Gastrocnemius medialis (tissue), 4 donors: ENCODE results near the gene MAPK11. TPM values are rescaled to one million over a fixed set of nuclear protein-coding genes. Genes with fewer than 3 reads are reported as not detected.

ENCODE experiments used
- ATAC-seq, 2 donors: fragments of 150-250 bp; one replicate each; pipeline ENCODE4 v1.9.1; 2016
- DNase-seq, 2 donors: peaks; one replicate each; pipeline ENCODE4 v3.0.0-alpha.2; 2019
- H3K27ac ChIP-seq, 4 donors: fragments of 200-600 bp; sonication (generic); 1 replicate in 1 of 4; 2 replicates in 3 of 4; pipeline ENCODE4 v1.5.1; 2016 to 2018; ENCODE audit warnings: mild to moderate bottlenecking in 2 of 4, moderate library complexity in 1 of 4
- H3K27me3 ChIP-seq, 3 donors: fragments of 200-600 bp; sonication (generic) in 2 of 3; 1 replicate in 1 of 3; 2 replicates in 2 of 3; pipeline versions ENCODE4 v1.5.1 to v1.6.0; 2016 to 2019; ENCODE audit warnings: mild to moderate bottlenecking in 1 of 3, moderate library complexity in 1 of 3
- H3K36me3 ChIP-seq, 2 donors: fragments of 200-600 bp; sonication (generic) in 1 of 2; one replicate each; pipeline ENCODE4 v1.5.1; 2017 to 2018
- H3K4me1 ChIP-seq, 2 donors: fragments of 200-600 bp; sonication (generic) in 1 of 2; one replicate each; pipeline ENCODE4 v1.5.1; 2016 to 2017; ENCODE audit warnings: mild to moderate bottlenecking in 2 of 2
- H3K4me3 ChIP-seq, 4 donors: fragments of 200-600 bp; sonication (generic) in 3 of 4; 1 replicate in 1 of 4; 2 replicates in 3 of 4; pipeline ENCODE4 v1.5.1; 2016 to 2019; ENCODE audit warnings: mild to moderate bottlenecking in 2 of 4
- H3K9me3 ChIP-seq, 3 donors: fragments of 200-600 bp; sonication (generic) in 2 of 3; 1 replicate in 1 of 3; 2 replicates in 2 of 3; pipeline ENCODE4 v1.5.1; 2016 to 2019
- POLR2A ChIP-seq, 2 donors: fragments of 450-650 bp; IDR thresholded peaks; one replicate each; pipeline ENCODE4 v1.6.1; 2017; ENCODE audit warnings: antibody characterized with exemption in 2 of 2, mild to moderate bottlenecking in 2 of 2, moderate library complexity in 2 of 2
- in situ Hi-C, 4 donors: fragments of 200-750 bp; cut with MboI; loops; one replicate each; pipeline versions ENCODE4 v1.15.0 to v1.8.0; 2017; ENCODE audit warnings: low sequenced_read_pairs in 4 of 4
- intact Hi-C: fragments of 100-400 bp; cut with DNase I; formaldehyde crosslinking; loops from one replicate; pipeline ENCODE4 v1.15.1; 2023; ENCODE audit warnings: low total_unique reads
- total RNA-seq, 4 donors: library from RNA; depleted of rRNA; stranded (reverse); fragments of >200 nt; gene quantifications; one replicate each; pipeline versions ENCODE4 v1.1.0 to v1.2.3, GENCODE V29; 2016
- TF ChIP-seq, protein P1 (sequence below), 5 experiments: fragments of 450-650 bp in 3 of 5; fragments of 200-600 bp in 2 of 5; sonication (generic) in 2 of 5; IDR thresholded peaks in 4 of 5; conservative IDR thresholded peaks in 1 of 5; 1 replicate in 4 of 5; 2 replicates in 1 of 5; pipeline ENCODE4 v1.5.1; 2016 to 2019; ENCODE audit warnings: antibody characterized with exemption in 5 of 5, mild to moderate bottlenecking in 3 of 5, moderate library complexity in 3 of 5

MAPK11 gene
- 1 to 10 TPM; 1.8 to 4.2 (median 3.4) TPM for total RNA-seq

- no peaks in the 10 kb centered on the region for H3K9me3 ChIP-seq
- peak within 1 kb of the TSS; percentile 44 to 77 (median 60) for H3K4me3 ChIP-seq
- no peaks in the 10 kb centered on the region for H3K36me3 ChIP-seq
- peaks cover 4 to 12% (median 9%) of the 10 kb centered on the region in 3 donors for H3K27me3 ChIP-seq
- peaks cover 22 to 42% of the 10 kb centered on the region in 2 donors for H3K4me1 ChIP-seq
- ATAC-seq: no peak
- H3K27ac ChIP-seq: peak within 1 kb of the TSS in 3 of 4 donors; percentile 51 to 64 (median 60)
- in situ Hi-C loops (loop anchor here in 2 of 4 donors (10.0 kb wide), 1 partner anchor 55 kb away; the partner anchor contains the start of gene DENND6B (in 2 of the 2)), intact Hi-C loops (loop anchor here (2.0 kb wide), 1 partner anchor 25 kb away; the partner anchor contains the start of gene TUBGCP6)
- TF ChIP-seq, protein P1, sequence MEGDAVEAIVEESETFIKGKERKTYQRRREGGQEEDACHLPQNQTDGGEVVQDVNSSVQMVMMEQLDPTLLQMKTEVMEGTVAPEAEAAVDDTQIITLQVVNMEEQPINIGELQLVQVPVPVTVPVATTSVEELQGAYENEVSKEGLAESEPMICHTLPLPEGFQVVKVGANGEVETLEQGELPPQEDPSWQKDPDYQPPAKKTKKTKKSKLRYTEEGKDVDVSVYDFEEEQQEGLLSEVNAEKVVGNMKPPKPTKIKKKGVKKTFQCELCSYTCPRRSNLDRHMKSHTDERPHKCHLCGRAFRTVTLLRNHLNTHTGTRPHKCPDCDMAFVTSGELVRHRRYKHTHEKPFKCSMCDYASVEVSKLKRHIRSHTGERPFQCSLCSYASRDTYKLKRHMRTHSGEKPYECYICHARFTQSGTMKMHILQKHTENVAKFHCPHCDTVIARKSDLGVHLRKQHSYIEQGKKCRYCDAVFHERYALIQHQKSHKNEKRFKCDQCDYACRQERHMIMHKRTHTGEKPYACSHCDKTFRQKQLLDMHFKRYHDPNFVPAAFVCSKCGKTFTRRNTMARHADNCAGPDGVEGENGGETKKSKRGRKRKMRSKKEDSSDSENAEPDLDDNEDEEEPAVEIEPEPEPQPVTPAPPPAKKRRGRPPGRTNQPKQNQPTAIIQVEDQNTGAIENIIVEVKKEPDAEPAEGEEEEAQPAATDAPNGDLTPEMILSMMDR (IDR thresholded peaks at IDR 0.05 in 4 of 5, conservative IDR thresholded peaks at IDR 0.05 in 1 of 5): no peak
- no peak for TF ChIP-seq POLR2A (IDR thresholded peaks at IDR 0.05)
- DNase-seq: no peak
Measured at GRCh38 chr22:50269970-50270665, at the start of gene MAPK11. MAPK11 (minus strand) TSS chr22:50270380; CDS start chr22:50270292, 88 bp downstream.

GRCh38 chr22:50319503-50319951 lies 49.3 kb upstream of the MAPK11 start:
- H3K4me3 ChIP-seq: no peak overlapping the region
- intact Hi-C loops (no loop called here), in situ Hi-C loops (no loop called here)
- TF ChIP-seq, protein P1 (IDR thresholded peaks at IDR 0.05 in 4 of 5, conservative IDR thresholded peaks at IDR 0.05 in 1 of 5): no peak
- TF ChIP-seq POLR2A (IDR thresholded peaks at IDR 0.05): no peak
- no peaks in the 10 kb centered on the region for H3K27me3 ChIP-seq
- H3K4me1 ChIP-seq: no peaks in the 10 kb centered on the region
- DNase-seq (no peak), ATAC-seq (no peak)
- H3K36me3 ChIP-seq: no peaks in the 10 kb centered on the region
- H3K27ac ChIP-seq: no peak overlapping the region
- H3K9me3 ChIP-seq: no peaks in the 10 kb centered on the region

DNA sequence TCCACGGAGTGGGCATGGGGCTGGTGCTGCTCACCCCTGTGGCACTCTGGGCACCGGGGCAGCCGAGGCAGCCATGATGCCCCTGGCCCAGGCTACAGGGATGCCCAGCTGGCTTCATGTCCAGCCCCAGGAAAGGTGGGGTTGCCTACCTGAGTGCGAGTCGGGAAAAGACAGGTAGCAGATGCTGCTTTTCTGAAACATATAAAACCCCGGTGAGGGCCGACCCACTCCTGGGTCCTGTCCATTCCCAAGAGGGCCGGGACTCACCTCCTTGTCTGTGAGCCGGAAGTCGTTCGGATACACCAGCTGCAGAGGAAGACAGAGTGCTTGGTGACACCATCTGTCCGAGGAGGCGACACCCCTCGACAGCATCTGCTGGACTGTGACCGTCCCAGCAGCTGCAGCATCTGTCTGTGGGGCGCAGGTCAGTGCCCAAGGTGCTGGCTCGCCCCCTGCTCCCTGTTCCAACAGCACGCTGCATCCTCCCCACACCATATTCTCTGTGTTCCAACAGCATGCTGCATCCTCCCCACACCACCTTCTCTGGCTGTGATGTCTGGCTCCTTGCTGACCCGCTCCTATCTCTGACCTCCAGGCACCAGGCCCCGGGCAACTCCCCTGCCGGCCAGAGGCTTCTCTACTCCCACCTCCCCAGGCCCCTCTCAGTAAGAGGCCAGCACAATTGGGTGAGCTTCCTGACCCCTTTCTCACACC lies 48.7 kb upstream of the MAPK11 start:
- Histone ChIP-seq H3K4me1 (no peaks in the 10 kb centered on the region), H3K9me3 (no peaks in the 10 kb centered on the region), H3K36me3 (no peaks in the 10 kb centered on the region), H3K4me3 (no peak overlapping the region), H3K27ac (no peak overlapping the region), H3K27me3 (no peaks in the 10 kb centered on the region)
- in situ Hi-C loops: no loop called here
- DNase-seq (no peak), ATAC-seq (no peak)
- TF ChIP-seq, protein P1 (IDR thresholded peaks at IDR 0.05 in 4 of 5, conservative IDR thresholded peaks at IDR 0.05 in 1 of 5): no peak
- TF ChIP-seq POLR2A (IDR thresholded peaks at IDR 0.05): no peak
- intact Hi-C loops: no loop called here

DNA sequence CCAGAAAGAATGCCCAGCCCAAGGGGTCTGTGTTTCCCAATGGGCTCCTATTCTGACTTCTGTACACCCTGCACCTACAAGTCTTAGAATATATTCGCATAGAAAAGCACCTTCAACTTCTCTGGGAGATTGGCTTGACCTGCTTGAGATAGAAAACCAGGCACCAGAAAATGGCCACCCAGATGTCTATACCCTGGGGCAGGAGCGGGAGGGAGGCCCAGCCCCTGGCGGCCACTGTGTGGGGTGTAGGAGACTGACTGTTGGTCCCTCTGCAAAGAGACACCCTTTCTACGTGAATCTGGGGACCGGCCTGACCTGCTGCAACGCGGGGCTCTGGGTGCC lies 48.1 kb upstream of the MAPK11 start:
- H3K27me3 ChIP-seq: no peaks in the 10 kb centered on the region
- DNase-seq (no peak), ATAC-seq (no peak)
- intact Hi-C loops (no loop called here), in situ Hi-C loops (no loop called here)
- H3K9me3 ChIP-seq: no peaks in the 10 kb centered on the region
- H3K27ac ChIP-seq: no peak overlapping the region
- H3K4me1 ChIP-seq: no peaks in the 10 kb centered on the region
- H3K36me3 ChIP-seq: no peaks in the 10 kb centered on the region
- TF ChIP-seq POLR2A (IDR thresholded peaks at IDR 0.05): no peak
- H3K4me3 ChIP-seq: no peak overlapping the region

GRCh38 chr22:50317674-50318073 lies 47.5 kb upstream of the MAPK11 start:
- H3K27me3 ChIP-seq: no peaks in the 10 kb centered on the region
- H3K4me1 ChIP-seq: no peaks in the 10 kb centered on the region
- ATAC-seq (no peak), DNase-seq (no peak)
- H3K4me3 ChIP-seq: no peak overlapping the region
- intact Hi-C loops (no loop called here), in situ Hi-C loops (no loop called here)
- no peaks in the 10 kb centered on the region for H3K9me3 ChIP-seq
- TF ChIP-seq POLR2A (IDR thresholded peaks at IDR 0.05): no peak
- TF ChIP-seq, protein P1 (IDR thresholded peaks at IDR 0.05 in 4 of 5, conservative IDR thresholded peaks at IDR 0.05 in 1 of 5): no peak
- no peaks in the 10 kb centered on the region for H3K36me3 ChIP-seq
- no peak overlapping the region for H3K27ac ChIP-seq
